Measurements from ENCODE around the gene PEDS1. TPM values are rescaled to one million over a fixed set of nuclear protein-coding genes. Genes with fewer than 3 reads are reported as not detected.

Gene PEDS1
- total and polyA plus RNA-seq, 10 of the 15 experiments (the other 5 are each of a cell fraction or from before 2014, with no cell fraction given), result 1.7 to 25.6 (median 16.8) TPM

DNA sequence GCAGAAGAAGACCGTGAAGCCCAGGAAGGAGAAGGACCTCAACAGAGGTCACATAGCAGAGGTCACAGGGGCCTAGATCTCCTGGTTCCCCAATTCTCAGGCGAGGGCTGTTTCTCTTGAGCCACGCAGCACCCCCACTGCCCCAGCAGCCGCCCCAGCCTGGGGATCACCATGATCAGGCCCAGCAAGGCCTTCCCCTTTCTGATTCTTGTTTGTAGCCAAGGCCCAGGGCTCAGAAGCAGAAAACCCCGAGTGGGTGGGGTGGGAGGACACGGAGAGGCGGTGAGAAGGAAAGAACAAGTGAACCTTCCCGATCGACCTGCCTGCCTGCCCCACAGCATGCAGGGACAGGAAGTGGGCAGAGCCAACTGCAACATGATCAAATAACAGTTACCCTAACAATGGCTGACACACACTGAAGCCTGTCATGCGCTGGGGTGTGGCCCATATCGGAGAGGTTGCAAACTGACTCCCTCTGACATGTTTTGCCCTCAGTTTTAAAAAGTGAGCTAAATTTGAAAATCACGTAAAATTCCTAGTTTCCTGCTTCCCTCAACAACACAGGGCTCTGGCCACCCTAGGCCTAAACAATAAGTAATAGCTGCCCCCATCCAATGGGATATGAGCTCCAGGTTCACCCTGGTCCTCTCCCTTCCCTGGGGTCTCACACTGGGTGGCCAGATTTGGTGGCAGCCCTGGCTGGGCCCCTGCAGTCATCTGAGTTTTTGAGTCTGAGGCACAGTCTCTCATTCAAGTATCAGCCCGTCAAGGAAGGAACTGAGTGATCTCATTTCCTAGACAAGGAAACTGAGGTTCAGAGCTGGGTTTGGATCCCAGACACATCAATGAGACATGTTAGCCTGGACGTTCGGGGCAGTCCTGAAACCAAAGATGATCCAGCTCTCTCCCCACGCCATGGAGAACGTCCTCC is 6.5 kb downstream of the PEDS1 start (continued):
- TF ChIP-seq, protein P1, sequence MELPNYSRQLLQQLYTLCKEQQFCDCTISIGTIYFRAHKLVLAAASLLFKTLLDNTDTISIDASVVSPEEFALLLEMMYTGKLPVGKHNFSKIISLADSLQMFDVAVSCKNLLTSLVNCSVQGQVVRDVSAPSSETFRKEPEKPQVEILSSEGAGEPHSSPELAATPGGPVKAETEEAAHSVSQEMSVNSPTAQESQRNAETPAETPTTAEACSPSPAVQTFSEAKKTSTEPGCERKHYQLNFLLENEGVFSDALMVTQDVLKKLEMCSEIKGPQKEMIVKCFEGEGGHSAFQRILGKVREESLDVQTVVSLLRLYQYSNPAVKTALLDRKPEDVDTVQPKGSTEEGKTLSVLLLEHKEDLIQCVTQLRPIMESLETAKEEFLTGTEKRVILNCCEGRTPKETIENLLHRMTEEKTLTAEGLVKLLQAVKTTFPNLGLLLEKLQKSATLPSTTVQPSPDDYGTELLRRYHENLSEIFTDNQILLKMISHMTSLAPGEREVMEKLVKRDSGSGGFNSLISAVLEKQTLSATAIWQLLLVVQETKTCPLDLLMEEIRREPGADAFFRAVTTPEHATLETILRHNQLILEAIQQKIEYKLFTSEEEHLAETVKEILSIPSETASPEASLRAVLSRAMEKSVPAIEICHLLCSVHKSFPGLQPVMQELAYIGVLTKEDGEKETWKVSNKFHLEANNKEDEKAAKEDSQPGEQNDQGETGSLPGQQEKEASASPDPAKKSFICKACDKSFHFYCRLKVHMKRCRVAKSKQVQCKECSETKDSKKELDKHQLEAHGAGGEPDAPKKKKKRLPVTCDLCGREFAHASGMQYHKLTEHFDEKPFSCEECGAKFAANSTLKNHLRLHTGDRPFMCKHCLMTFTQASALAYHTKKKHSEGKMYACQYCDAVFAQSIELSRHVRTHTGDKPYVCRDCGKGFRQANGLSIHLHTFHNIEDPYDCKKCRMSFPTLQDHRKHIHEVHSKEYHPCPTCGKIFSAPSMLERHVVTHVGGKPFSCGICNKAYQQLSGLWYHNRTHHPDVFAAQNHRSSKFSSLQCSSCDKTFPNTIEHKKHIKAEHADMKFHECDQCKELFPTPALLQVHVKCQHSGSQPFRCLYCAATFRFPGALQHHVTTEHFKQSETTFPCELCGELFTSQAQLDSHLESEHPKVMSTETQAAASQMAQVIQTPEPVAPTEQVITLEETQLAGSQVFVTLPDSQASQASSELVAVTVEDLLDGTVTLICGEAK (IDR thresholded peaks at IDR 0.05; ENCODE audit: borderline replicate concordance), result peak; percentile 44; the same call in 1 of the 2 replicates
- TF ChIP-seq CBX5 (IDR thresholded peaks at IDR 0.05; ENCODE audit: low read depth) (no peak), RUNX3 (IDR thresholded peaks at IDR 0.05; ENCODE audit: low read length) (peak; percentile 80), ATF7 (IDR thresholded peaks at IDR 0.05; ENCODE audit: low read depth) (peak; percentile 45; the same call in 1 of the 2 replicates), HDGF (IDR thresholded peaks at IDR 0.05) (peak; percentile 48), CEBPB (IDR thresholded peaks at IDR 0.05; ENCODE audit: borderline replicate concordance in 1 of 2, low read depth in 2 of 2, low read length in 2 of 2) (no peak), RAD51 (IDR thresholded peaks at IDR 0.05) (0 out of 2 replicates have a peak, but pooled peaks have one; percentile 15), KAT2A (conservative IDR thresholded peaks at IDR 0.05; ENCODE audit: control insufficient read depth, low read depth, low read length) (no peak), MXI1 (IDR thresholded peaks at IDR 0.05; ENCODE audit: low read depth, low read length) (peak; percentile 50; the same call in 1 of the 2 replicates), SP1 (IDR thresholded peaks at IDR 0.05; ENCODE audit: low read depth, low read length) (peak; percentile 31), PAX8 (IDR thresholded peaks at IDR 0.05) (0 out of 2 replicates have a peak, but pooled peaks have one; percentile 50), CBFB (IDR thresholded peaks at IDR 0.05; ENCODE audit: low read depth) (0 out of 2 replicates have a peak, but pooled peaks have one; percentile 37), SIN3A (IDR thresholded peaks at IDR 0.05; ENCODE audit: low read depth, low read length) (no peak; the same call in 1 of the 2 replicates), NR2C2 (IDR thresholded peaks at IDR 0.05; ENCODE audit: borderline replicate concordance, control insufficient read depth, insufficient read length, low read depth) (no peak), IKZF1 (conservative IDR thresholded peaks at IDR 0.05) (peak; percentile 54), EGR1 (IDR thresholded peaks at IDR 0.05; ENCODE audit: borderline replicate concordance in 1 of 2, low read depth in 2 of 2, low read length in 2 of 2) (peak in 1 of 2 experiments; percentile 63; a peak in 1 of 3 replicates)
- TF ChIP-seq, protein P2, sequence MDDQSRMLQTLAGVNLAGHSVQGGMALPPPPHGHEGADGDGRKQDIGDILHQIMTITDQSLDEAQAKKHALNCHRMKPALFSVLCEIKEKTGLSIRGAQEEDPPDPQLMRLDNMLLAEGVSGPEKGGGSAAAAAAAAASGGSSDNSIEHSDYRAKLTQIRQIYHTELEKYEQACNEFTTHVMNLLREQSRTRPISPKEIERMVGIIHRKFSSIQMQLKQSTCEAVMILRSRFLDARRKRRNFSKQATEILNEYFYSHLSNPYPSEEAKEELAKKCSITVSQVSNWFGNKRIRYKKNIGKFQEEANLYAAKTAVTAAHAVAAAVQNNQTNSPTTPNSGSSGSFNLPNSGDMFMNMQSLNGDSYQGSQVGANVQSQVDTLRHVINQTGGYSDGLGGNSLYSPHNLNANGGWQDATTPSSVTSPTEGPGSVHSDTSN (IDR thresholded peaks at IDR 0.05; ENCODE audit: insufficient replicate concordance, low read depth, low read length), result peak; percentile 66
- TF ChIP-seq, protein P3, sequence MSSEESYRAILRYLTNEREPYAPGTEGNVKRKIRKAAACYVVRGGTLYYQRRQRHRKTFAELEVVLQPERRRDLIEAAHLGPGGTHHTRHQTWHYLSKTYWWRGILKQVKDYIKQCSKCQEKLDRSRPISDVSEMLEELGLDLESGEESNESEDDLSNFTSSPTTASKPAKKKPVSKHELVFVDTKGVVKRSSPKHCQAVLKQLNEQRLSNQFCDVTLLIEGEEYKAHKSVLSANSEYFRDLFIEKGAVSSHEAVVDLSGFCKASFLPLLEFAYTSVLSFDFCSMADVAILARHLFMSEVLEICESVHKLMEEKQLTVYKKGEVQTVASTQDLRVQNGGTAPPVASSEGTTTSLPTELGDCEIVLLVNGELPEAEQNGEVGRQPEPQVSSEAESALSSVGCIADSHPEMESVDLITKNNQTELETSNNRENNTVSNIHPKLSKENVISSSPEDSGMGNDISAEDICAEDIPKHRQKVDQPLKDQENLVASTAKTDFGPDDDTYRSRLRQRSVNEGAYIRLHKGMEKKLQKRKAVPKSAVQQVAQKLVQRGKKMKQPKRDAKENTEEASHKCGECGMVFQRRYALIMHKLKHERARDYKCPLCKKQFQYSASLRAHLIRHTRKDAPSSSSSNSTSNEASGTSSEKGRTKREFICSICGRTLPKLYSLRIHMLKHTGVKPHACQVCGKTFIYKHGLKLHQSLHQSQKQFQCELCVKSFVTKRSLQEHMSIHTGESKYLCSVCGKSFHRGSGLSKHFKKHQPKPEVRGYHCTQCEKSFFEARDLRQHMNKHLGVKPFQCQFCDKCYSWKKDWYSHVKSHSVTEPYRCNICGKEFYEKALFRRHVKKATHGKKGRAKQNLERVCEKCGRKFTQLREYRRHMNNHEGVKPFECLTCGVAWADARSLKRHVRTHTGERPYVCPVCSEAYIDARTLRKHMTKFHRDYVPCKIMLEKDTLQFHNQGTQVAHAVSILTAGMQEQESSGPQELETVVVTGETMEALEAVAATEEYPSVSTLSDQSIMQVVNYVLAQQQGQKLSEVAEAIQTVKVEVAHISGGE (CRISPR knock-in tag; IDR thresholded peaks at IDR 0.05), result no peak
- TF ChIP-seq, protein P4, sequence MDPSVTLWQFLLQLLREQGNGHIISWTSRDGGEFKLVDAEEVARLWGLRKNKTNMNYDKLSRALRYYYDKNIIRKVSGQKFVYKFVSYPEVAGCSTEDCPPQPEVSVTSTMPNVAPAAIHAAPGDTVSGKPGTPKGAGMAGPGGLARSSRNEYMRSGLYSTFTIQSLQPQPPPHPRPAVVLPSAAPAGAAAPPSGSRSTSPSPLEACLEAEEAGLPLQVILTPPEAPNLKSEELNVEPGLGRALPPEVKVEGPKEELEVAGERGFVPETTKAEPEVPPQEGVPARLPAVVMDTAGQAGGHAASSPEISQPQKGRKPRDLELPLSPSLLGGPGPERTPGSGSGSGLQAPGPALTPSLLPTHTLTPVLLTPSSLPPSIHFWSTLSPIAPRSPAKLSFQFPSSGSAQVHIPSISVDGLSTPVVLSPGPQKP (IDR thresholded peaks at IDR 0.05; ENCODE audit: low read depth, low read length), result peak; percentile 50; the same call in 1 of the 2 replicates

Measured in GM12878 (cell line).